Brain microvascular endothelial cell (primary cell): ENCODE results near the gene MX1.

Experiments
- DNase-seq: peaks from one replicate; pipeline ENCODE4 v3.0.0-alpha.2; 2020
- H3K27ac ChIP-seq: fragments of 250-450 bp; sonication (Bioruptor Pico); 2 replicates; pipeline ENCODE4 v1.5.1; 2020; ENCODE audit warnings: mild to moderate bottlenecking, moderate library complexity
- H3K27me3 ChIP-seq: fragments of 250-450 bp; sonication (Bioruptor Pico); replicated peaks from 2 replicates; pipeline ENCODE4 v1.5.1; 2020; ENCODE audit warnings: mild to moderate bottlenecking
- H3K36me3 ChIP-seq: fragments of 250-450 bp; sonication (Bioruptor Pico); replicated peaks from 2 replicates; pipeline ENCODE4 v1.5.1; 2020; ENCODE audit warnings: mild to moderate bottlenecking
- H3K4me3 ChIP-seq: 2 replicates; pipeline ENCODE4 v1.5.1; 2011; ENCODE audit warnings: low read depth, mild to moderate bottlenecking, control low read depth, low read length, moderate library complexity
- in situ Hi-C: cut with HindIII; loops from 2 replicates; pipeline ENCODE4 v1.10.0; 2017; ENCODE audit warnings: low sequenced_read_pairs, low pct_ligation_motif_present
- TF ChIP-seq, protein P1 (sequence below): IDR thresholded peaks from 2 replicates; pipeline ENCODE4 v1.5.1; 2011; ENCODE audit warnings: low read depth, mild to moderate bottlenecking, moderate library complexity, low read length, control low read depth, inconsistent platforms; ENCODE audit errors: missing control alignments

Gene MX1

DNA sequence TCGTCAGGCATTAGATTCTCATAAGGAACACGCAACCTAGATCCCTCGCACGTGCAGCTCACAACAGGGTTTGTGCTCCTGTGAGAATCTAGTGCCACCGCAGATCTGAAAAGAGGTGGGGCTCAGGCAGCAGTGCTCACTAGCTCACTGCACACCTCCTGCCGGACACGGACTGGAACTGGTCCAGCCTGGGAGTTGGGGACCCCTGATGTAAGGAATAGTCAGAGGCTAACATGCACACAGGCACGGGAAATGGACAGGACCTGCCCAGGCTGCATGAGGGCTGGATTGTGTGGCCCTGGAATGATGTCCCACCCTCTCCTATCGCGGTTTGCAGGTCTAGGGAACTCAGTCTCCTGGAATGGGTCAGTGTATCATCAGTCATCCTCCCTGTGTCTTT, 23.2 kb upstream of the MX1 start:
- DNase-seq, result no peak
- TF ChIP-seq, protein P1, sequence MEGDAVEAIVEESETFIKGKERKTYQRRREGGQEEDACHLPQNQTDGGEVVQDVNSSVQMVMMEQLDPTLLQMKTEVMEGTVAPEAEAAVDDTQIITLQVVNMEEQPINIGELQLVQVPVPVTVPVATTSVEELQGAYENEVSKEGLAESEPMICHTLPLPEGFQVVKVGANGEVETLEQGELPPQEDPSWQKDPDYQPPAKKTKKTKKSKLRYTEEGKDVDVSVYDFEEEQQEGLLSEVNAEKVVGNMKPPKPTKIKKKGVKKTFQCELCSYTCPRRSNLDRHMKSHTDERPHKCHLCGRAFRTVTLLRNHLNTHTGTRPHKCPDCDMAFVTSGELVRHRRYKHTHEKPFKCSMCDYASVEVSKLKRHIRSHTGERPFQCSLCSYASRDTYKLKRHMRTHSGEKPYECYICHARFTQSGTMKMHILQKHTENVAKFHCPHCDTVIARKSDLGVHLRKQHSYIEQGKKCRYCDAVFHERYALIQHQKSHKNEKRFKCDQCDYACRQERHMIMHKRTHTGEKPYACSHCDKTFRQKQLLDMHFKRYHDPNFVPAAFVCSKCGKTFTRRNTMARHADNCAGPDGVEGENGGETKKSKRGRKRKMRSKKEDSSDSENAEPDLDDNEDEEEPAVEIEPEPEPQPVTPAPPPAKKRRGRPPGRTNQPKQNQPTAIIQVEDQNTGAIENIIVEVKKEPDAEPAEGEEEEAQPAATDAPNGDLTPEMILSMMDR, result no peak
- Histone ChIP-seq H3K36me3 (no peaks in the 10 kb centered on the region), H3K27me3 (no peaks in the 10 kb centered on the region), H3K4me3 (no peak overlapping the region), H3K27ac (no peak overlapping the region)
- in situ Hi-C loops, result no loop called here

DNA sequence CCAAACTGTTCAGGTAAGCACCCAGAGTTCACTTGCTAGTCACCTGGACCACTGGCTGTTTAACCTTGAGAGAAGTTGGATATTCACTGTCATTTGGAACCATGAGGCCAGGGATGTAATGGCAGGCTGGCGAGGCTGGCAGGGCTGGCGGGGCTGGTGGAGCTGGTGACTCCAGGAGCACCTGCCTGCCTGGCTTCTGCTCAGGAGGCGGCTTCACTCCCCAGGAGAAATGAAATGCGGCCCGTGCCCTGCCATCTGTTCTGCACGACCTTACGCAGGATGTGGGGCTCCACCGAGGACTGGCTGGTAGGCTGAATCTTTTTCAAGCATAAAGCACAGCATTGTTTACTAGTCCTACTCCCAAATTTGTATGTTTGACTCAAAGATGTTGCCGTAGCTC, 22.7 kb upstream of the MX1 start:
- Histone ChIP-seq H3K27ac (no peak overlapping the region), H3K36me3 (no peaks in the 10 kb centered on the region), H3K4me3 (no peak overlapping the region), H3K27me3 (no peaks in the 10 kb centered on the region)
- TF ChIP-seq, protein P1, result no peak
- no peak for DNase-seq
- in situ Hi-C loops, result no loop called here

DNA sequence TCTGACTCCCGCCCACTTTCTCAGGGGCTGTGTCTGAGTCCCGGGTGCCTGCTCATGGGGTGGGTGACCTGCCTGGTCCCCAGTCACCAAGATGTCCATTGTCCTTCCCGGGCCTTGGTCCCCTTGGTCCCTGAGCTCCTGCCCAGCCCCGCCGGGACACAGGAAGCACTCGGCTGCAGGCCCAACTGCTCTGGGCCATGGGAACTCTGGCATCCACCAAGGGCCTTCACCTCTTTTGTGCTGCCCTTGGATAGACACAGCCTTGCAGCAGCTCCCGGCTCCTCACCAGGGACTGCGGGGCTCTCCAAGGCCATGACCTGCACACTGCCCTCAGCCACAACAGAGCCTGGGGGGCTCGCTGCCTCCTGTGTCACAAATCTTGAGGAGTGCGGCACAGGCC, 22.1 kb upstream of the MX1 start:
- Histone ChIP-seq H3K4me3 (no peak overlapping the region), H3K36me3 (no peaks in the 10 kb centered on the region), H3K27me3 (no peaks in the 10 kb centered on the region), H3K27ac (no peak overlapping the region)
- in situ Hi-C loops, result no loop called here
- TF ChIP-seq, protein P1, result no peak
- DNase-seq, result no peak

DNA sequence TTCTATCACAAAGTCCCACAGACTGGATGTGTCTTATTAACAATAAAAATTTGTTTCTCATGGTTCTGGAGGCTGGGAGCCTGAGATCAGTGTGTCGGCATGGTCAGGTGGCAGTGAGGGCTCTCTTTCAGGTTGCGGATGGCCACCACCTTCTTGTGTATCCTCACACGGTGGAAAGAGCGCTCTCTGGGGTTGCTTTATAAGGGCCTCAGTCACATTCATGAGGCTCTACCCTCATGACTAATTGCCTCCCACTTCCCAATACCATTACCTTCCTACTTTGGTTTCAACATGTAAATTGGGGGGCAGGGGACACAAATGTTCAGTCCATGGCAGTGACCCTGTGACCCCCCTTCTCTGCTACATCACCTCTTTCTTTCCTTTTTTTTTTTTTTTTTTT, 20.7 kb upstream of the MX1 start:
- no peaks in the 10 kb centered on the region for H3K36me3 ChIP-seq
- TF ChIP-seq, protein P1, result no peak
- in situ Hi-C loops, result no loop called here

DNA sequence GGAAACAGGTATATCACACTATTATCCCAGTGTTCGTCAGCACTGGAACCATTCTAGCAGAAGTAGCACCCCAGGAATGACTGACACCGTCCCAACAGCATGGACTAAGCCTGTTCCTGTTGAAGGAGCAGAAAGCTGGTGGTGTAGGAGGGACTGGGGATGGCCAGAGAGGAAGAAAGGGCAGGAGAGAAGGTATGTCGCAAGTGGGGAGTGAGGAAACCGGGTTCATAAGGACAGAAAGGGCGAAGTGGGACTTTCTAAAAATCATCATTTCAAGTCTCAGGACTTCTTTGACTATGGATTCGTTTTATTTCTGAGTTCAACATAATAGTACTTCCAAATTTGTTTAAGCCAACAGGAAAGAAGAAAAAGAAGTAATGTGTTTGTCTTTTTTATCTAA, 19.7 kb upstream of the MX1 start:
- in situ Hi-C loops, result no loop called here
- no peaks in the 10 kb centered on the region for H3K27me3 ChIP-seq
- no peak for DNase-seq
- no peak overlapping the region for H3K27ac ChIP-seq
- TF ChIP-seq, protein P1, result no peak
- H3K4me3 ChIP-seq, result no peak overlapping the region
- no peaks in the 10 kb centered on the region for H3K36me3 ChIP-seq

More for the DNA sequence above, 20.7 kb upstream of the MX1 start:
- Histone ChIP-seq H3K27me3 (no peaks in the 10 kb centered on the region), H3K27ac (no peak overlapping the region), H3K4me3 (no peak overlapping the region)
- DNase-seq, result no peak
